Thyroid gland (tissue), 4 donors: Measurements from ENCODE around the gene CCR5.

Source experiments
- POLR2A ChIP-seq, 2 donors: fragments of 450-650 bp; IDR thresholded peaks; one replicate each; pipeline ENCODE4 v1.6.1; 2017; ENCODE audit warnings: antibody characterized with exemption in 2 of 2, mild to moderate bottlenecking in 2 of 2, moderate library complexity in 1 of 2
- TF ChIP-seq, protein P1 (sequence below), 6 experiments: fragments of 200-600 bp in 3 of 6; fragments of 450-650 bp in 3 of 6; sonication (generic) in 3 of 6; IDR thresholded peaks; one replicate each; pipeline ENCODE4 v1.5.1; 2016 to 2019; ENCODE audit warnings: antibody characterized with exemption in 6 of 6, mild to moderate bottlenecking in 2 of 6, inconsistent platforms in 1 of 6, moderate library complexity in 1 of 6

GRCh38 chr3:46360907-46361306, 9.8 kb upstream of the CCR5 start:
- no peak for TF ChIP-seq POLR2A (IDR thresholded peaks at IDR 0.05)
- TF ChIP-seq, protein P1, sequence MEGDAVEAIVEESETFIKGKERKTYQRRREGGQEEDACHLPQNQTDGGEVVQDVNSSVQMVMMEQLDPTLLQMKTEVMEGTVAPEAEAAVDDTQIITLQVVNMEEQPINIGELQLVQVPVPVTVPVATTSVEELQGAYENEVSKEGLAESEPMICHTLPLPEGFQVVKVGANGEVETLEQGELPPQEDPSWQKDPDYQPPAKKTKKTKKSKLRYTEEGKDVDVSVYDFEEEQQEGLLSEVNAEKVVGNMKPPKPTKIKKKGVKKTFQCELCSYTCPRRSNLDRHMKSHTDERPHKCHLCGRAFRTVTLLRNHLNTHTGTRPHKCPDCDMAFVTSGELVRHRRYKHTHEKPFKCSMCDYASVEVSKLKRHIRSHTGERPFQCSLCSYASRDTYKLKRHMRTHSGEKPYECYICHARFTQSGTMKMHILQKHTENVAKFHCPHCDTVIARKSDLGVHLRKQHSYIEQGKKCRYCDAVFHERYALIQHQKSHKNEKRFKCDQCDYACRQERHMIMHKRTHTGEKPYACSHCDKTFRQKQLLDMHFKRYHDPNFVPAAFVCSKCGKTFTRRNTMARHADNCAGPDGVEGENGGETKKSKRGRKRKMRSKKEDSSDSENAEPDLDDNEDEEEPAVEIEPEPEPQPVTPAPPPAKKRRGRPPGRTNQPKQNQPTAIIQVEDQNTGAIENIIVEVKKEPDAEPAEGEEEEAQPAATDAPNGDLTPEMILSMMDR (IDR thresholded peaks at IDR 0.05) = no peak
